Measurements from ENCODE around the gene HHAT. TPM values are rescaled to one million over a fixed set of nuclear protein-coding genes. Genes with fewer than 3 reads are reported as not detected.

Gene HHAT
- total RNA-seq, 4 donors from 2014 or later, result 3.4 to 5.2 (median 4.0) TPM

DNA sequence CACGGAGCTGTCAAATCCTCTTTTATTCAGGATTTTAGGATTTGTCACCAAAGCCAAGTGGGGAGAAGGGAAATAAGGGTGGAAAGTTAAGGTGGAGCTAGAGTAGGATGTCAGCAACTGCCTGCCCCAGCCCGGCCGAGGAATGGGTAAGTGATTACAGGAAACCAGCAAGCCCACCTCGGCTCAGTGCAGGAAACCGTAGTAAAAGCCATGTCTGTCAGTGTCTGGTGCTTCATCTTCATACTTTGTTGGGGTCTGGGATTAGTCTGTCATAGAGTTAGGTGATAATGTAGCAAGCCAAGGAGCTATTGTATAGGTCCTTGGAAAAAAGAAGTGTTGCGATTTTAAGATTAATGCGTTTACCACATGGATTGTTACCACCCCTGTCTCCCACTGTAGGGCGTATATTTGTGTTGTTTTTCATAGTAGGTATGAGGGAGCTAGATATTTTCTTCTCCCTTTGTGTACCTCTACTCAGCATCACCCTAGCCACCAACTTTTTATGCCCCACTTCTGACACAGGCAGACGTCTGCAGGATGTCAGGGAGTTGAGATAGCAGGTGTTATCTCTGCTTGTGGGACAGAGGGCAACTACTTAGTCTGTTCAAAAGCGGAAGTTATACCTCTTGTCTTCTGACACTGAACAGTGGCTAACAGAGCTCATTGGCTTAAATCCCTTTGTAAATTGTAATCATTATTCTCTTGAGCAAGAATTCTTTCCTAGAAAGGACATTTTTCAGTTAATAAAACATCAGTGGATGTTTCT is 253.7 kb downstream of the HHAT start:
- H3K36me3 ChIP-seq, result no peaks in the 10 kb centered on the region
- H3K27ac ChIP-seq, result no peak overlapping the region
- WGBS, 2 donors, result 66 to 70% methylated on average over 10 of the region's 10 CpGs
- H3K4me3 ChIP-seq, result no peak overlapping the region
- TF ChIP-seq POLR2A (IDR thresholded peaks at IDR 0.05) (no peak), CTCF (IDR thresholded peaks at IDR 0.05) (no peak)
- H3K9me3 ChIP-seq, result no peaks in the 10 kb centered on the region
- no peaks in the 10 kb centered on the region for H3K4me1 ChIP-seq
- no peak for DNase-seq
- H3K27me3 ChIP-seq, result no peaks in the 10 kb centered on the region
- intact Hi-C loops (cut with DNase I), result loop anchor here (2.0 kb wide), 1 partner anchor 552 kb away; the partner anchor contains the start of gene KCNH1

- intact Hi-C loops (cut with DNase I), result no loop called here
- no peaks in the 10 kb centered on the region for H3K4me1 ChIP-seq
- H3K9me3 ChIP-seq, result no peaks in the 10 kb centered on the region
Observed at GRCh38 chr1:210584439-210585113, 255.9 kb downstream of the HHAT start.

DNA sequence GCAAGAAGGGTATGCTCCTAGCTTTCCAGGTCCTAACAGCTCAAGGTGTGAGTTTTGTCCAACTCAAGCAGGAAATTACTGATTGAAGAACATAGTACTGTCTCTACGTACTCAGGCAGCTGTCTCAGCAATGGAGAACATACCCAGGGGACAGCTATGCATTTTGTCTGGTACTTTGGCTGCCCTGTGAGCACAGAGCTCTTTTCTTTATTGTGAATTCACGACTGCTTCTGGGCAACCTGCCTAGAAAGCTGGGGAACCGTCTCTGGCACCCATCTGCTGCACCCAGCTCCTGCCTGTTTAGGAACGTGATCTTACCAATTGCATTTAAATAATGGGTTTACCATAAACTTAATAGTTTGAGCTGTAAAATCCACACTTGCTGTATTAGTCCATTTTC is 258.1 kb downstream of the HHAT start:
- Histone ChIP-seq H3K27me3 (no peaks in the 10 kb centered on the region), H3K4me1 (no peaks in the 10 kb centered on the region), H3K4me3 (no peak overlapping the region), H3K27ac (no peak overlapping the region), H3K36me3 (no peaks in the 10 kb centered on the region), H3K9me3 (no peaks in the 10 kb centered on the region)
- DNase-seq, result no peak
- TF ChIP-seq POLR2A (IDR thresholded peaks at IDR 0.05) (no peak), CTCF (IDR thresholded peaks at IDR 0.05) (no peak)
- intact Hi-C loops (cut with DNase I), result no loop called here
- 16 to 44% methylated on average over 4 of the region's 4 CpGs for WGBS, 2 donors

More at GRCh38 chr1:210584439-210585113, 255.9 kb downstream of the HHAT start:
- TF ChIP-seq POLR2A (IDR thresholded peaks at IDR 0.05) (no peak), CTCF (IDR thresholded peaks at IDR 0.05) (peak; percentile 35 to 77 (median 52))
- Histone ChIP-seq H3K27me3 (no peaks in the 10 kb centered on the region), H3K4me3 (no peak overlapping the region), H3K36me3 (no peaks in the 10 kb centered on the region), H3K27ac (no peak overlapping the region)
- 2 to 22% methylated on average over 3 of the region's 3 CpGs for WGBS, 2 donors
- peak; percentile 34 for DNase-seq

DNA sequence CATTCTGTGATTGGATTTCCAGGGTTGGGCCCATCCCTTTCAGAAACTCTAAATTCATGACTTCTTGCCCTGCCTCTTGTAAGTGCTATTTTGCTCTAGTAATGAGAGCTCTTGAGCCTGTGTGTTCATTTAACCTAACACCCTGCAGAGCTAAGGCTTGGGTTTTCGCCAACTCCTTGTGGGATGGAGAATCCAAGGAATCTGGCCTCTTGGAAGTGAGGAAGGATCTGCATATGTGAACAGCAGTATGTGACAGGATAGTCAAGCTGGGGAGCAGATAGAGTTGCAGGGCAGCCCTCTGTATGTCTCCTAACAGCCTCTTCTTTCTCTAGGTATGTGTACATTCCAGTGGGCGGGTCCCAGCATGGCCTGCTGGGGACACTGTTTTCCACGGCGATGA is 258.9 kb downstream of the HHAT start:
- no peaks in the 10 kb centered on the region for H3K27me3 ChIP-seq
- H3K4me1 ChIP-seq, result no peaks in the 10 kb centered on the region
- no peak overlapping the region for H3K4me3 ChIP-seq
- no peak overlapping the region for H3K27ac ChIP-seq
- TF ChIP-seq POLR2A (IDR thresholded peaks at IDR 0.05), result no peak
- TF ChIP-seq CTCF (IDR thresholded peaks at IDR 0.05), result no peak
- intact Hi-C loops (cut with DNase I), result no loop called here
- WGBS, 2 donors, result 100% methylated on average over 1 of the region's 4 CpGs; no CpG with 5 or more reads in 1 of the 2 donors
- no peak for DNase-seq
- no peaks in the 10 kb centered on the region for H3K36me3 ChIP-seq
- H3K9me3 ChIP-seq, result no peaks in the 10 kb centered on the region

DNA sequence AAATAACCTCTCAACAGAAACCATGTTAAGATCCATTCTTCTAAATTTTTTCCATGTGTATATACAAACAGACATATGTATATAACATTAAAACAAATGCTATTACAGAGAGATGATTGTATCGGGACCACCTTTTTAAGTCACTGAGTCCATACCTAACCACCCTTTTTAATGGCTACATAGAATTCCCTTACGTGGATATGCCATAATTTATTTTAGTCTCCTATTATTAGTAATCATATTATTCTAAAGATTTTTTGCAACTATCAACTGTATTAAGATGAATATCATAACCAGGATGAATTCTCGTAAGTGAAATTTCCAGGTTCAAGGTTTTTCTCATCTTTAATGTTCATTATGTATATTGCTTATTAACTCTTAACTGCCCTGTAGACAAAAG is 259.7 kb downstream of the HHAT start:
- intact Hi-C loops (cut with DNase I), result no loop called here
- no peaks in the 10 kb centered on the region for H3K9me3 ChIP-seq
- TF ChIP-seq POLR2A (IDR thresholded peaks at IDR 0.05) (no peak), CTCF (IDR thresholded peaks at IDR 0.05) (no peak)
- H3K27me3 ChIP-seq, result no peaks in the 10 kb centered on the region
- H3K4me1 ChIP-seq, result no peaks in the 10 kb centered on the region
- no peak overlapping the region for H3K4me3 ChIP-seq
- no peak overlapping the region for H3K27ac ChIP-seq
- DNase-seq, result no peak
- no peaks in the 10 kb centered on the region for H3K36me3 ChIP-seq
- WGBS, 2 donors, result 87 to 93% methylated on average over 3 of the region's 3 CpGs

Measured in esophagus squamous epithelium (tissue), 5 donors.